Measurements from ENCODE around the gene FBXL7. TPM values are rescaled to one million over a fixed set of nuclear protein-coding genes. Genes with fewer than 3 reads are reported as not detected.

Gene FBXL7
- total RNA-seq, 1 experiment from 2014 or later: not detected

- BruUV-seq (replicated peaks): no TSS peak
- DNase-seq (ENCODE audit: low read depth, low spot score): no peak
- Histone ChIP-seq H3K36me3 (ENCODE audit: control insufficient read depth, insufficient read depth, low read length) (no peaks in the 10 kb centered on the region), H3K4me3 (ENCODE audit: low read depth in 2 of 2, low read length in 2 of 2) (no peak overlapping the region), H3K4me1 (ENCODE audit: control insufficient read depth, insufficient read depth, low read length) (no peaks in the 10 kb centered on the region), H3K9me3 (ENCODE audit: control insufficient read depth, insufficient read depth, low read depth, low read length) (no peaks in the 10 kb centered on the region), H3K27me3 (ENCODE audit: control insufficient read depth, insufficient read depth, low read length) (no peaks in the 10 kb centered on the region), H3K27ac (ENCODE audit: low read length) (no peak overlapping the region)
- ATAC-seq: no peak
- TF ChIP-seq CTCF (IDR thresholded peaks at IDR 0.05): no peak
- TF ChIP-seq SIN3A (IDR thresholded peaks at IDR 0.05; ENCODE audit: borderline replicate concordance, insufficient read depth, low read depth, low read length): no peak
- no peak for TF ChIP-seq POLR2AphosphoS5 (IDR thresholded peaks at IDR 0.05; ENCODE audit: low read depth, low read length)
- intact Hi-C loops (cut with micrococcal nuclease; ENCODE audit: unreplicated experiment): no loop called here
- in situ Hi-C loops (cut with HindIII; ENCODE audit: low pct_unique_long_range_greater_than_20kb, low sequenced_read_pairs): no loop called here
- ChIA-PET CTCF (no interaction called here), POLR2A (no interaction called here)
Observed at GRCh38 chr5:15715967-15716366, 216.0 kb downstream of the FBXL7 start.

DNA sequence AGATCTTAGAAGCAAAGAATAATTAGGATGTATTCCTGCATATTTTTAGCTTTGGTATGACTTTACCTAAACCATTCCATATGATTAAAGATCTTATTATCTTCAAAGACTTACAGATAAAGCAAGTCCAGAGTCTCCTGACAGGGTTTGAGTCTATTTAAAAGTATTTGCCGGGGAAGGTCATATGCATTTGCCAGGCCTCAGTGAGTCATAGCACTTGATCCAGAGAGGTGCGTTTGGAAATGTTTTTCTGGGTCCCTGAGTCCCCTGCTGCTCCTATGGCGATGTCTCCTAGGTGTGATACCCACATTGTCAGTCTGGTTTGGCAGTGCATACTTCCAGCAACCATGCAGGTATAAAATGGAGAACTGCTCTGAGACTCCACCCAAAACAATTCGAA is 217.0 kb downstream of the FBXL7 start:
- Histone ChIP-seq H3K4me1 (ENCODE audit: control insufficient read depth, insufficient read depth, low read length) (no peaks in the 10 kb centered on the region), H3K36me3 (ENCODE audit: control insufficient read depth, insufficient read depth, low read length) (no peaks in the 10 kb centered on the region), H3K9me3 (ENCODE audit: control insufficient read depth, insufficient read depth, low read depth, low read length) (no peaks in the 10 kb centered on the region), H3K27ac (ENCODE audit: low read length) (no peak overlapping the region), H3K27me3 (ENCODE audit: control insufficient read depth, insufficient read depth, low read length) (no peaks in the 10 kb centered on the region), H3K4me3 (ENCODE audit: low read depth in 2 of 2, low read length in 2 of 2) (no peak overlapping the region)
- ATAC-seq (no peak), DNase-seq (ENCODE audit: low read depth, low spot score) (no peak)
- TF ChIP-seq, protein P1, sequence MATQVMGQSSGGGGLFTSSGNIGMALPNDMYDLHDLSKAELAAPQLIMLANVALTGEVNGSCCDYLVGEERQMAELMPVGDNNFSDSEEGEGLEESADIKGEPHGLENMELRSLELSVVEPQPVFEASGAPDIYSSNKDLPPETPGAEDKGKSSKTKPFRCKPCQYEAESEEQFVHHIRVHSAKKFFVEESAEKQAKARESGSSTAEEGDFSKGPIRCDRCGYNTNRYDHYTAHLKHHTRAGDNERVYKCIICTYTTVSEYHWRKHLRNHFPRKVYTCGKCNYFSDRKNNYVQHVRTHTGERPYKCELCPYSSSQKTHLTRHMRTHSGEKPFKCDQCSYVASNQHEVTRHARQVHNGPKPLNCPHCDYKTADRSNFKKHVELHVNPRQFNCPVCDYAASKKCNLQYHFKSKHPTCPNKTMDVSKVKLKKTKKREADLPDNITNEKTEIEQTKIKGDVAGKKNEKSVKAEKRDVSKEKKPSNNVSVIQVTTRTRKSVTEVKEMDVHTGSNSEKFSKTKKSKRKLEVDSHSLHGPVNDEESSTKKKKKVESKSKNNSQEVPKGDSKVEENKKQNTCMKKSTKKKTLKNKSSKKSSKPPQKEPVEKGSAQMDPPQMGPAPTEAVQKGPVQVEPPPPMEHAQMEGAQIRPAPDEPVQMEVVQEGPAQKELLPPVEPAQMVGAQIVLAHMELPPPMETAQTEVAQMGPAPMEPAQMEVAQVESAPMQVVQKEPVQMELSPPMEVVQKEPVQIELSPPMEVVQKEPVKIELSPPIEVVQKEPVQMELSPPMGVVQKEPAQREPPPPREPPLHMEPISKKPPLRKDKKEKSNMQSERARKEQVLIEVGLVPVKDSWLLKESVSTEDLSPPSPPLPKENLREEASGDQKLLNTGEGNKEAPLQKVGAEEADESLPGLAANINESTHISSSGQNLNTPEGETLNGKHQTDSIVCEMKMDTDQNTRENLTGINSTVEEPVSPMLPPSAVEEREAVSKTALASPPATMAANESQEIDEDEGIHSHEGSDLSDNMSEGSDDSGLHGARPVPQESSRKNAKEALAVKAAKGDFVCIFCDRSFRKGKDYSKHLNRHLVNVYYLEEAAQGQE (IDR thresholded peaks at IDR 0.05; ENCODE audit: insufficient read depth in 1 of 2, low read depth in 2 of 2, low read length in 1 of 2): no peak
- TF ChIP-seq POLR2AphosphoS5 (IDR thresholded peaks at IDR 0.05; ENCODE audit: low read depth, low read length): no peak
- TF ChIP-seq CTCF (IDR thresholded peaks at IDR 0.05): no peak
- no peak for TF ChIP-seq SIN3A (IDR thresholded peaks at IDR 0.05; ENCODE audit: borderline replicate concordance, insufficient read depth, low read depth, low read length)
- TF ChIP-seq TCF7L2 (IDR thresholded peaks at IDR 0.05; ENCODE audit: low read depth, low read length): no peak
- CTCF ChIA-PET: no interaction called here
- intact Hi-C loops (cut with micrococcal nuclease; ENCODE audit: unreplicated experiment) (no loop called here), in situ Hi-C loops (cut with HindIII; ENCODE audit: low pct_unique_long_range_greater_than_20kb, low sequenced_read_pairs) (no loop called here)
- no TSS peak for BruUV-seq (replicated peaks)
- POLR2A ChIA-PET: no interaction called here

Data from Panc1 (cell line).